Smooth muscle cell (in vitro differentiated cells): ENCODE measurements around the gene XPR1. TPM values are rescaled to one million over a fixed set of nuclear protein-coding genes. Genes with fewer than 3 reads are reported as not detected.

Experiments used
- DNase-seq: peaks from one replicate; lab custom pipeline; 2025; ENCODE audit not compliant: unreplicated experiment; lab: John Stamatoyannopoulos, UW
- H2AFZ ChIP-seq: fragments of 200-600 bp; sonication (generic); 2 replicates; pipeline ENCODE4 v1.6.0; 2016; ENCODE audit warnings: antibody characterized with exemption, low read depth, mild to moderate bottlenecking
- H3F3A ChIP-seq: fragments of 200-600 bp; sonication (generic); 2 replicates; pipeline ENCODE4 v1.6.0; 2017; ENCODE audit warnings: antibody characterized with exemption, low read depth
- H3K27ac ChIP-seq: fragments of 200-600 bp; sonication (generic); 2 replicates; pipeline ENCODE4 v1.5.1; 2016; ENCODE audit warnings: low read depth, mild to moderate bottlenecking
- H3K27me3 ChIP-seq: fragments of 200-600 bp; sonication (generic); 2 replicates; pipeline ENCODE4 v1.6.1; 2016; ENCODE audit warnings: low read depth, mild to moderate bottlenecking
- H3K36me3 ChIP-seq: fragments of 200-600 bp; sonication (generic); 2 replicates; pipeline ENCODE4 v1.5.1; 2016; ENCODE audit warnings: low read depth
- H3K4me1 ChIP-seq: fragments of 200-600 bp; sonication (generic); 2 replicates; pipeline ENCODE4 v1.5.1; 2016; ENCODE audit warnings: low read depth
- H3K4me2 ChIP-seq: fragments of 200-600 bp; sonication (generic); 2 replicates; pipeline ENCODE4 v1.6.0; 2016; ENCODE audit warnings: mild to moderate bottlenecking
- H3K4me3 ChIP-seq: fragments of 200-600 bp; sonication (generic); 2 replicates; pipeline ENCODE4 v1.5.1; 2016; ENCODE audit warnings: mild to moderate bottlenecking
- H3K79me2 ChIP-seq: fragments of 200-600 bp; sonication (generic); 2 replicates; pipeline ENCODE4 v1.6.0; 2016; ENCODE audit warnings: low read depth, mild to moderate bottlenecking
- H3K9ac ChIP-seq: fragments of 200-600 bp; sonication (generic); 2 replicates; pipeline ENCODE4 v1.6.0; 2016; ENCODE audit warnings: low read depth
- H3K9me3 ChIP-seq: fragments of 200-600 bp; sonication (generic); replicated peaks from 2 replicates; pipeline ENCODE4 v1.5.1; 2016; ENCODE audit warnings: low read depth
- H4K20me1 ChIP-seq: fragments of 200-600 bp; sonication (generic); 2 replicates; pipeline ENCODE4 v1.6.0; 2016; ENCODE audit warnings: low read depth
- WGBS: methylation state at CpG from one replicate; pipeline ENCODE4 v1.1.7; 2016; ENCODE audit warnings: low lambda C conversion rate; 5-methylcytosine and 5-hydroxymethylcytosine counted together
- polyA plus RNA-seq: library from polyadenylated mRNA; unstranded; fragments of >200 nt; fragmentation: Nextera tagmentation; extraction: Ambion mirVana; gene quantifications from 2 replicates; pipeline ENCODE4 v1.2.1, GENCODE V29; 2016
- total RNA-seq: library from RNA; depleted of rRNA; stranded (reverse); fragments of >200 nt; gene quantifications from 2 replicates; pipeline ENCODE4 v1.2.3, GENCODE V29; 2014
- TF ChIP-seq, protein P1 (sequence below): fragments of 200-600 bp; sonication (generic); IDR thresholded peaks from 2 replicates; pipeline ENCODE4 v1.5.1; 2017; ENCODE audit warnings: borderline replicate concordance, mild to moderate bottlenecking, antibody characterized with exemption; ENCODE audit not compliant: insufficient read depth, poor library complexity, severe bottlenecking

Gene XPR1
- total and polyA plus RNA-seq, 2 experiments from 2014 or later: 9.5 to 27.6 TPM

- H3K4me1 ChIP-seq: no peaks in the 10 kb centered on the region
- no peak overlapping the region for H3K4me3 ChIP-seq
- H3K9me3 ChIP-seq: no peaks in the 10 kb centered on the region
- TF ChIP-seq, protein P1, sequence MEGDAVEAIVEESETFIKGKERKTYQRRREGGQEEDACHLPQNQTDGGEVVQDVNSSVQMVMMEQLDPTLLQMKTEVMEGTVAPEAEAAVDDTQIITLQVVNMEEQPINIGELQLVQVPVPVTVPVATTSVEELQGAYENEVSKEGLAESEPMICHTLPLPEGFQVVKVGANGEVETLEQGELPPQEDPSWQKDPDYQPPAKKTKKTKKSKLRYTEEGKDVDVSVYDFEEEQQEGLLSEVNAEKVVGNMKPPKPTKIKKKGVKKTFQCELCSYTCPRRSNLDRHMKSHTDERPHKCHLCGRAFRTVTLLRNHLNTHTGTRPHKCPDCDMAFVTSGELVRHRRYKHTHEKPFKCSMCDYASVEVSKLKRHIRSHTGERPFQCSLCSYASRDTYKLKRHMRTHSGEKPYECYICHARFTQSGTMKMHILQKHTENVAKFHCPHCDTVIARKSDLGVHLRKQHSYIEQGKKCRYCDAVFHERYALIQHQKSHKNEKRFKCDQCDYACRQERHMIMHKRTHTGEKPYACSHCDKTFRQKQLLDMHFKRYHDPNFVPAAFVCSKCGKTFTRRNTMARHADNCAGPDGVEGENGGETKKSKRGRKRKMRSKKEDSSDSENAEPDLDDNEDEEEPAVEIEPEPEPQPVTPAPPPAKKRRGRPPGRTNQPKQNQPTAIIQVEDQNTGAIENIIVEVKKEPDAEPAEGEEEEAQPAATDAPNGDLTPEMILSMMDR: no peak
- H3K27me3 ChIP-seq: no peaks in the 10 kb centered on the region
- no peaks in the 10 kb centered on the region for H3F3A ChIP-seq
- no peaks in the 10 kb centered on the region for H3K36me3 ChIP-seq
- no peak overlapping the region for H2AFZ ChIP-seq
- H4K20me1 ChIP-seq: no peaks in the 10 kb centered on the region
- no peak overlapping the region for H3K27ac ChIP-seq
- no peak overlapping the region for H3K4me2 ChIP-seq
- DNase-seq: no peak
- no peak overlapping the region for H3K9ac ChIP-seq
- WGBS: 94% methylated on average over 7 of the region's 7 CpGs
- H3K79me2 ChIP-seq: no peaks in the 10 kb centered on the region
These were observed 122.6 kb downstream of the XPR1 start for GRCh38 chr1:180754453-180754852.

- Histone ChIP-seq H4K20me1 (no peaks in the 10 kb centered on the region), H2AFZ (no peak overlapping the region), H3K9ac (no peak overlapping the region), H3K4me2 (no peak overlapping the region), H3K9me3 (no peaks in the 10 kb centered on the region), H3K79me2 (no peaks in the 10 kb centered on the region), H3K36me3 (no peaks in the 10 kb centered on the region), H3K27me3 (no peaks in the 10 kb centered on the region), H3K4me3 (no peak overlapping the region), H3K4me1 (no peaks in the 10 kb centered on the region), H3F3A (no peaks in the 10 kb centered on the region), H3K27ac (no peak overlapping the region)
- TF ChIP-seq, protein P1: no peak
- WGBS: 96% methylated on average over 1 of the region's 1 CpG
- DNase-seq: no peak
These were observed 125.8 kb downstream of the XPR1 start for GRCh38 chr1:180757657-180758056.

- Histone ChIP-seq H3K4me2 (no peak overlapping the region), H3K4me3 (no peak overlapping the region), H4K20me1 (no peaks in the 10 kb centered on the region), H3K9ac (no peak overlapping the region), H3K27me3 (no peaks in the 10 kb centered on the region), H3F3A (no peaks in the 10 kb centered on the region), H3K79me2 (no peaks in the 10 kb centered on the region), H3K36me3 (no peaks in the 10 kb centered on the region), H3K4me1 (no peaks in the 10 kb centered on the region), H3K9me3 (no peaks in the 10 kb centered on the region), H2AFZ (no peak overlapping the region), H3K27ac (no peak overlapping the region)
- DNase-seq: no peak
- TF ChIP-seq, protein P1: no peak
- 96% methylated on average over 5 of the region's 5 CpGs for WGBS
These were observed 131.0 kb downstream of the XPR1 start for GRCh38 chr1:180762796-180763195.

- Histone ChIP-seq H3K9ac (no peak overlapping the region), H3K4me2 (no peak overlapping the region), H3K4me1 (no peaks in the 10 kb centered on the region), H3K27me3 (no peaks in the 10 kb centered on the region), H3K4me3 (no peak overlapping the region), H3K27ac (no peak overlapping the region), H2AFZ (no peak overlapping the region), H4K20me1 (no peaks in the 10 kb centered on the region), H3K79me2 (no peaks in the 10 kb centered on the region), H3F3A (no peaks in the 10 kb centered on the region), H3K36me3 (no peaks in the 10 kb centered on the region), H3K9me3 (no peaks in the 10 kb centered on the region)
- TF ChIP-seq, protein P1: no peak
- no peak for DNase-seq
- 89% methylated on average over 2 of the region's 2 CpGs for WGBS
These were observed 133.3 kb downstream of the XPR1 start for GRCh38 chr1:180765151-180765550.
